Colonic mucosa (tissue), 4 donors: Measurements from ENCODE around the gene SEC62. TPM values are rescaled to one million over a fixed set of nuclear protein-coding genes. Genes with fewer than 3 reads are reported as not detected.

ENCODE experiments used
- DNase-seq: peaks from one replicate; pipeline ENCODE4 v3.0.0-alpha.2; 2020
- H3K27ac ChIP-seq: fragments of 200-600 bp; one replicate; pipeline ENCODE4 v1.8.0; 2021
- H3K27me3 ChIP-seq: fragments of 200-600 bp; one replicate; pipeline ENCODE4 v1.8.0; 2021
- H3K36me3 ChIP-seq: fragments of 200-600 bp; one replicate; pipeline ENCODE4 v1.8.0; 2021
- H3K4me1 ChIP-seq: fragments of 200-600 bp; one replicate; pipeline ENCODE4 v1.8.0; 2021; ENCODE audit warnings: mild to moderate bottlenecking
- H3K4me3 ChIP-seq: fragments of 200-600 bp; one replicate; pipeline ENCODE4 v1.8.0; 2021
- H3K9ac ChIP-seq, 2 donors: one replicate each; pipeline ENCODE4 v1.7.0; 2013; ENCODE audit warnings: control low read depth in 2 of 2, low read depth in 2 of 2, low read length in 2 of 2
- H3K9me3 ChIP-seq: fragments of 200-600 bp; one replicate; pipeline ENCODE4 v1.8.0; 2021
- intact Hi-C: fragments of 100-400 bp; cut with DNase I; formaldehyde crosslinking; loops from one replicate; pipeline ENCODE4 v1.14.1; 2022
- total RNA-seq, 2 donors: library from RNA; stranded (reverse); fragmentation: NEBNext Ultra II Directional in 1 of 2; extraction: Animal tissue kit (Norgen Biotek cat#: 25700) in 1 of 2; gene quantifications; one replicate each; pipeline ENCODE4 v1.2.1, GENCODE V29; 2021
- TF ChIP-seq, protein P1 (sequence below): fragments of 200-600 bp; IDR thresholded peaks from one replicate; pipeline ENCODE4 v1.8.0; 2022; ENCODE audit warnings: antibody characterized with exemption, mild to moderate bottlenecking
- donor health status: healthy.
- donor health status: DM: no; HTN: no; CAD: no.
- donor health status: DM: no; HTN: no; CAD: no.

The SEC62 gene
- total RNA-seq, 2 donors from 2014 or later = 70.0 to 98.3 TPM

DNA sequence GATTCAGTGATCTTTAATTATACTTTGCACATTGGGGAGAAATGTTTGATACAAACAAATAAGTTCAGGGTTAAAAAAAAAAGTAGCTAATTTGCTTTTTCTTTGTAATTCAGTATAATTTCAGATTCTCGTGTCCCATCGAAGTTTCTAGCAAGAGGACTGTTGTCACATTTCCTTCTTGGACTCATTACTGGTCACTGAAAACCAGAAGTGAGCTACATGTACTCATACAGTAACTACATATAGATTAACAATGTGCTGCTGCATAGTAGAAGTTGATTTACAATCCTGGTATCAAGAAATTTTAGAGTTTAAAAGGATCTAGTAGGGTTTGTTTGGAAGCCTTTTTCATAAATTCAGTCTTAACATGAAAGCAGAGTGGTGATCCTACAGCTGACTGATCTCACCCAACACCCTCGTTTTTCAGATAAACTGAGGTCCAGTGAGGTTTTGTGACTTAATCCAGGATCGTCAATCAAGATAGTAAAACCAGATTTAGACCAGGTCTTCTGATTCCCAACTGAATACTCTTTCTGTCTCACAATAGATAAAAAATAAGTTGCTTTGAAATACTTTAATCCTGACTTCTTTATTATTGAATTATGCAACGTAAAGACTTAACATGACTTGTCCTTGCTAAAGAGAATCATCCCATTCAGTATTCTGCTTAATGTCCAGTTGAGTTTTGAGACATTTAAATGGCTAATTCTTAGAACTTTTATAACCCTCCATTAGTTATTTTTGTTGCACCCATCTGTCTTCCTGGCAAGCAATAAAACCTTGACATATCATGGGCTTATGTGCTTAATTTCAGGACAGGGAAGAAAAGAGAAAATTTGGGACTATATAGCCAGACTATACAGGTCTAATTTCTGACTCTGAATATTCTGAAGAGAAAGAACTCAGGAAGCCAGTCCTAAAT lies 2.8 kb downstream of the SEC62 start:
- H3K27me3 ChIP-seq = no peaks in the 10 kb centered on the region
- DNase-seq = no peak
- H3K4me1 ChIP-seq = peaks cover 4% of the 10 kb centered on the region
- no peak overlapping the region for H3K4me3 ChIP-seq
- no peak overlapping the region for H3K27ac ChIP-seq
- H3K36me3 ChIP-seq = no peaks in the 10 kb centered on the region
- H3K9ac ChIP-seq = no peak overlapping the region
- intact Hi-C loops = loop anchor here (10.0 kb wide), 1 partner anchor 125 kb away; no protein-coding TSS in a partner anchor
- H3K9me3 ChIP-seq = no peaks in the 10 kb centered on the region
- TF ChIP-seq, protein P1, sequence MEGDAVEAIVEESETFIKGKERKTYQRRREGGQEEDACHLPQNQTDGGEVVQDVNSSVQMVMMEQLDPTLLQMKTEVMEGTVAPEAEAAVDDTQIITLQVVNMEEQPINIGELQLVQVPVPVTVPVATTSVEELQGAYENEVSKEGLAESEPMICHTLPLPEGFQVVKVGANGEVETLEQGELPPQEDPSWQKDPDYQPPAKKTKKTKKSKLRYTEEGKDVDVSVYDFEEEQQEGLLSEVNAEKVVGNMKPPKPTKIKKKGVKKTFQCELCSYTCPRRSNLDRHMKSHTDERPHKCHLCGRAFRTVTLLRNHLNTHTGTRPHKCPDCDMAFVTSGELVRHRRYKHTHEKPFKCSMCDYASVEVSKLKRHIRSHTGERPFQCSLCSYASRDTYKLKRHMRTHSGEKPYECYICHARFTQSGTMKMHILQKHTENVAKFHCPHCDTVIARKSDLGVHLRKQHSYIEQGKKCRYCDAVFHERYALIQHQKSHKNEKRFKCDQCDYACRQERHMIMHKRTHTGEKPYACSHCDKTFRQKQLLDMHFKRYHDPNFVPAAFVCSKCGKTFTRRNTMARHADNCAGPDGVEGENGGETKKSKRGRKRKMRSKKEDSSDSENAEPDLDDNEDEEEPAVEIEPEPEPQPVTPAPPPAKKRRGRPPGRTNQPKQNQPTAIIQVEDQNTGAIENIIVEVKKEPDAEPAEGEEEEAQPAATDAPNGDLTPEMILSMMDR = no peak

DNA sequence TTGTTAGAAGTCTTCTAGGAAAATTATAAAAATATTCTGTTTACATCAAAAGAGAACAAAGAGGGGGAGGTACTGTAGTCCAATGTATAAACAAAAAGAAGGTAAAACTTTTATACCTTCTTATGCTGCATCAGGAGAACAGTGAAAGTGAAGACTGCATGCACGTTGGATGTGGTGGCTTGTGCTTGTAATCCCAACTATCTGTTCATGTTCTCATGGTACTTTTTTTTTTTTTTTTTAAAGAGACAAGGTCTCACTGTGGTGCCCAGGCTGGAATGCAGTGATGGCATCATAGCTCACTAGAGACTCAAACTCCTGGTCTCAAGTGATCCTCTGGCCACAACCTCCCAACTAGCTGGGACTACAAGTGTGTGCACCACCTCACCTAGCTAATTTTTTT lies 4.2 kb downstream of the SEC62 start:
- no peaks in the 10 kb centered on the region for H3K36me3 ChIP-seq
- H3K9ac ChIP-seq = no peak overlapping the region
- H3K4me3 ChIP-seq = no peak overlapping the region
- H3K27ac ChIP-seq = no peak overlapping the region
- no peak for DNase-seq
- no peaks in the 10 kb centered on the region for H3K27me3 ChIP-seq
- TF ChIP-seq, protein P1 = no peak
- H3K4me1 ChIP-seq = peaks cover 4% of the 10 kb centered on the region
- no peaks in the 10 kb centered on the region for H3K9me3 ChIP-seq
- intact Hi-C loops = loop anchor here (10.0 kb wide), 1 partner anchor 124 kb away; no protein-coding TSS in a partner anchor

DNA sequence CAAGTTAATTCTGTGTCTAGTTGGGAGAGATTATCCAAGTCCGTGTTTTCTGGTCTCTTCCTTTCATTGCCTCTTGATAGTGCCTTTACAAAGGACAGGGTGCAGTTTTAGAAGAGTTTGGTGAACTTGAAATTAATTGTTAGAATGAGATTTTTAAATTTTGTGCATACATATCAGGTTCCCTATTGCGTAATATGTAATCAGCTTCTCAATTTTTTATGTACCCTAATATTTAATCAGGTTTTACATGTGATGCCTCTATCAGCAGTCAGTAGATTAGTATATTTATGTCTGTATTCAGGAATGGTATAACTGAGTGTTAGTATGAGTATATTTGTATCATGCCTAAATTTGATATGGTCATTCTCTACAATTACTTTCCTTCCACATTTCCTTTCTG lies 4.9 kb downstream of the SEC62 start:
- no peak overlapping the region for H3K4me3 ChIP-seq
- H3K27ac ChIP-seq = no peak overlapping the region
- no peak for DNase-seq
- peaks cover 4% of the 10 kb centered on the region for H3K4me1 ChIP-seq
- intact Hi-C loops = loop anchor here (10.0 kb wide), 1 partner anchor 123 kb away; no protein-coding TSS in a partner anchor
- TF ChIP-seq, protein P1 = no peak
- H3K27me3 ChIP-seq = no peaks in the 10 kb centered on the region
- no peak overlapping the region for H3K9ac ChIP-seq
- no peaks in the 10 kb centered on the region for H3K9me3 ChIP-seq
- H3K36me3 ChIP-seq = no peaks in the 10 kb centered on the region

GRCh38 chr3:169980055-169980454 lies 13.4 kb downstream of the SEC62 start:
- Histone ChIP-seq H3K9ac (no peak overlapping the region), H3K27me3 (no peaks in the 10 kb centered on the region), H3K4me3 (no peak overlapping the region), H3K36me3 (peaks cover 20% of the 10 kb centered on the region), H3K9me3 (no peaks in the 10 kb centered on the region), H3K27ac (no peak overlapping the region), H3K4me1 (no peaks in the 10 kb centered on the region)
- TF ChIP-seq, protein P1 = no peak
- no peak for DNase-seq
- intact Hi-C loops = loop anchor here (10.0 kb wide), 1 partner anchor 205 kb away; the partner anchor contains the start of gene MYNN

GRCh38 chr3:169984292-169984691 lies 17.7 kb downstream of the SEC62 start:
- Histone ChIP-seq H3K27me3 (no peaks in the 10 kb centered on the region), H3K9ac (no peak overlapping the region), H3K9me3 (no peaks in the 10 kb centered on the region), H3K36me3 (peaks cover 20% of the 10 kb centered on the region), H3K4me3 (no peak overlapping the region), H3K27ac (no peak overlapping the region), H3K4me1 (no peaks in the 10 kb centered on the region)
- intact Hi-C loops = loop anchor here (10.0 kb wide), 1 partner anchor 209 kb away; the partner anchor contains the start of gene MYNN
- DNase-seq = no peak
- TF ChIP-seq, protein P1 = no peak
